Fibroblast of the aortic adventitia (primary cell): ENCODE measurements around the gene MTG1. TPM values are rescaled to one million over a fixed set of nuclear protein-coding genes. Genes with fewer than 3 reads are reported as not detected.

Experiments used
- DNase-seq: peaks from one replicate; pipeline ENCODE4 v3.0.0-alpha.2; 2010; ENCODE audit warnings: low read depth
- H3K4me3 ChIP-seq: 2 replicates; pipeline ENCODE4 v1.5.1; 2011; ENCODE audit warnings: low read depth, mild to moderate bottlenecking, control low read depth, low read length, moderate library complexity
- CTCF ChIP-seq: IDR thresholded peaks from 2 replicates; pipeline ENCODE4 v1.5.1; 2011; ENCODE audit warnings: mild to moderate bottlenecking, low read length, control low read depth, inconsistent platforms; ENCODE audit not compliant: insufficient read depth
- total RNA-seq: library from RNA; depleted of rRNA; stranded (reverse); fragments of >200 nt; gene quantifications from 2 replicates; pipeline ENCODE4 v1.2.3, GENCODE V29; 2012; ENCODE audit warnings: low replicate concordance

MTG1 gene
- total RNA-seq, 1 donor: 25.4 TPM

GRCh38 chr10:133359554-133359971 is 34.4 kb upstream of the MTG1 start:
- DNase-seq: no peak
- H3K4me3 ChIP-seq: no peak overlapping the region
- no peak for TF ChIP-seq CTCF

DNA sequence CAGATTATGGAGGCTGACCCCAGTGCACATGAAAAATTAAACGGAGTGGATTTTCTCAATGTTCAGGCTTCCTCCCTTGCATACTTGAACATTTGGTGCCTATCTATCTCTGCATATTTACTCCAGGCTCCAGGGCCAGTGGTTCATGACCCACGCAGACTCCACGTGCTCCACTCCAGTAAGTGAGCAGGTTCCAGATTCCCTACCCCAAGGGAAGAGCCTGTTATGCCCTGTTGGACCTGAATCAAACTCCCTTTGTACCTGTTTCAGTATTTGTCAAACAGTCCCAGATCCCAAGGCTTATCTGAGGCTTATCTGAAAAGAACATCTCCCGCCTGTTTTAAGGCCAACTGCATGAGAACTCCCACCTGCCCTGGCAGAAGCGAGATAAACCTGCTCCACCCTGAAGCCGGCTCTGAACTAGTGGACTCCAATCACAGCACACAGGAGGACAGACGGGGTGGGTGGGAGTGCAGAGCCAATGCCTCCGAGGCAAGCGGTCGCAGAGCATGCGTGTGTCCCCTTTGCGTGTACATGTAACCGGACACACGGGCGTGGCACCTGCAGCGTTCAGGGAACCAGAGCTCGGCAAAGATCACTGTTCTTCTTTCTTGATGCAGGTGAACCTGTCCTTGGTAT is 33.9 kb upstream of the MTG1 start:
- no peak for DNase-seq
- H3K4me3 ChIP-seq: no peak overlapping the region
- TF ChIP-seq CTCF: no peak

- no peak for TF ChIP-seq CTCF
- H3K4me3 ChIP-seq: no peak overlapping the region
- DNase-seq: no peak
These were observed 32.7 kb upstream of the MTG1 start for GRCh38 chr10:133361227-133361626.

DNA sequence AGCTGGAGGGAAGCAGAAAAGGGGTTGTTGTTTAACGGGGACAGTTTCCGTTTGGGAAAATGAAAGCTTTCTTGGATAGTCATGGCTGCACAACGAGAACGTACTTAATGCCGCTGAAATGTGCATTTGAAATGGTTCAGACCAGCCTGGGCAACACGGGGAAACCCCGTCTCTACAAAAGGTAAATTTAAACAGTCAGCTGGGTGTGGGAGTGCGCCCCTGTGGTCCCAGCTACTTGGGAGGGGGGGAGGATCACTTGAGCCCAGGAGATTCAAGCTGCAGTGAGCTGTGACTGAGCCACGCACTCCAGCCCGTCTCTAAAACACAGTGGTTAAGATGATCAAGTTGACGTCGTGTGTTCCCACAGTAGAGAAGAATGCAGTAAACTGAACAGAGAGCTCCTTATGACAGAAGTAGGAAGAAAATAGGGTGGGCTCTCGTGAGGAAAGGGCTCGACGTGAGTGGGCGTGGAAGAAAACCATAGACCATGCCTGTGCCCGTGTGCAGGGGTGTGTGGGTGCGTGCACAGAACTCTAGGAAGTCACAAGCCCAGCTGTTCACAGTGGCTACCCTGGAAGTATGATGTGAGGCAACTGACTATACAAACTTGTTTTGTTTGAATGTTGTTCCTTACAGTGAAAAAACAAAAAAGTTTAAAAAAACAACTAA is 32.0 kb upstream of the MTG1 start:
- H3K4me3 ChIP-seq: no peak overlapping the region
- no peak for TF ChIP-seq CTCF
- no peak for DNase-seq

DNA sequence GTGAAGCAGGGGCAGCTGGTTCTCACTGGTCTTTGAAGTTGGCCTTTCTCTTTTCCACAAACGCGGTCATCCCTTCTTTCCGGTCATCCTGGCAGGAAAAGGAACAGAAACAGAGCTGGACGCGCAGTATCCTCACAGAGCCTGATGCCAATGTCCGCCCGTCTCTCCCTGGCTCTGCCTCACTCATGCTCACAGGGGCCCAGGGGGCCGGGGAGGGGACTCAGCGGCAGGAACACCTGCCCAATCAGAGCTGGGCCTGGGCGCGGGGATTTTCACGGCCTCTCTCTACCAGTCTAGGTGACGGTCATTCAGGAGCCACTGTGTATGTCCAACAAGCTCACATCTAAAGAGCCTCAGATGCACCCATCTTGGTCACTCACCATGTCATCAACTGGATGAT is 31.1 kb upstream of the MTG1 start:
- DNase-seq: no peak
- TF ChIP-seq CTCF: no peak
- no peak overlapping the region for H3K4me3 ChIP-seq

GRCh38 chr10:133364645-133365431 is 29.1 kb upstream of the MTG1 start:
- no peak for DNase-seq
- TF ChIP-seq CTCF: no peak
- no peak overlapping the region for H3K4me3 ChIP-seq
